HG03060 (cell line): ENCODE measurements around the gene NAP1L4.
"Not testable (repeated sequence)": the region's sequence is repeated elsewhere in the genome, so short reads cannot be mapped to it uniquely, and the experiment has no call there.

Experiments used
- ATAC-seq: cut with Tn5 transposase; IDR thresholded peaks from one replicate; pipeline ENCODE4 v1.9.1; 2021; ENCODE audit warnings: low read depth, moderate number of reproducible peaks; ENCODE audit not compliant: unreplicated experiment

Gene NAP1L4

DNA sequence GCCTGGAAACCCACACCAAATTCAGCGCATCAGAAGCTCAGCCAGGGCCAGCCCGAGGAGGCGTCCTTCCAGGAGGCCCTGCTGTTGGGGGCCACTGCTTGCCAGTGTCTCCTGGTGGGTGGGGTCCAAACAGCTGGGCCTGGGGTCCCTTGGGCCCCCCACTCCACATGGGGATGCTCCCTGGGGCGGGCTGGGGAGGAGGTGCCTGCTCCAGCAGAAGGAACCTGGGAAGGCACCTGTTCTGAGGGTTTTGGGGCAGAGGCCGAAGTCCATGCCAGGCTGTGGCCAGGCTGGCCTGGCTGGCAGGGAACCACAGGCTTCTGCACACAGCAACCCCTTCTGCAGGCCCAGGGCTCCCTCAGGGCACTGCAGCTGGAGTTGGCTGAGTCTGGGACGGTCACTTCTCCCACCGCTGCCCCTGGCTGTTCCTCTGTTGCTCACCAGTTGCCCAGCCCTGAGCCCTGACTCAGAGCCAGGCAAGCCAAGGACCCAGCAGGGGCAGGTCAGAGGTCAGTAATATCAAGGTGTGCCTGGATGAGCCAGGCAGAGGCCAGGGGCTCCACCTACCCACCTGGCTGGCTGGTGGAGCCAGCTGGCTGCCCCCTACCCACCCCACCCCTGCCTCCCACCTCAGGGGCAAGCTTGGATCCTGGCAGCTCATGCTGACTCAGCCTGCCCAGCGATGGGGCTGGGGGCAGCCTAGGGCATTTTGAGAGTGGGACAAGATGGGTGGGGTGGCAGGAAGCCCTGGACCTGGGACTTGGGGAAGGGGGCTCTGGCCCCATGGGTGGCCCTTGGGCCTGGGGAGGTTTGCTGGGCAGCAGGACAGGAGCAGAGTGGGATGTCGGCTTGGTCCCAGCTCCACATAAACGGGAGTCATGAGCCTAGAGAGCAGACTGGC, 51.0 kb downstream of the NAP1L4 start:
- no peak for ATAC-seq

DNA sequence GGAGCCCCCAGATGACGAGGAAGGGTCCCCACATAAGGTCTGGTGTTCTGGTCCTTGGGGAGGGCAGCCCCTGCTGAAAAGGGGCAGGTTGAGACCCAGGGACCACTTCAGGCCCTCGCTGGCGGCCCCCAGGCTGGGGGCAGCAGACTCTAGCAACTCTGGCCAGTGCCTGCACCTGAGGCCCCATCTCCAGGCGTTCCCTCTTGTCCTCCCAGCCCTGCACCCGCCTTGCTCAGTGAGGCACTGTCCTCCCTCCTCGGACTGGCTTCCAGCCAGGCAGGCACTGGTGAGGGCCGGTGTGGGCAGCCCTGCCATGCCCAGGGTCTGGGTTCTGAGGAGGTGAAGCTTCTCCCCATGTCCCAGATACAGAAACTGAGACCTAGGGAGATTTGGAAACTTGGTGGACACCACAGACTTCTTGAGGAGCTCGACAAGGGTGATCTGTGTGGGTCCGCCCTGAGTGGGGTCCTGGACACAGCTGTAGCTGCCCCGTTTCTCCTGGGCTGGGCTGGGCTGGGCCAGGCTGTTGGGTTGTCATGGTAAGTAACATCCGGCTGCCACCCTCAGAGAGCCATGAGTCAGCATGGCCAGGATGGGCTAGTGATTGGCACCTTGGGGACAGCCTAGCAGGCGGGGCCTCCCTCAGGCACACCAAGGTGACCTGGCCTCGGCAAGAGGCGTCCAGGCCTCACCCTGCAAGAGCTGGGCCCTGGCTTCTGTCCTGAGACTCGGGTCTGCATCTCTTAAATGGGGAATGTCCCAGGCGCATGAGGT, 51.8 kb downstream of the NAP1L4 start:
- ATAC-seq = no peak

DNA sequence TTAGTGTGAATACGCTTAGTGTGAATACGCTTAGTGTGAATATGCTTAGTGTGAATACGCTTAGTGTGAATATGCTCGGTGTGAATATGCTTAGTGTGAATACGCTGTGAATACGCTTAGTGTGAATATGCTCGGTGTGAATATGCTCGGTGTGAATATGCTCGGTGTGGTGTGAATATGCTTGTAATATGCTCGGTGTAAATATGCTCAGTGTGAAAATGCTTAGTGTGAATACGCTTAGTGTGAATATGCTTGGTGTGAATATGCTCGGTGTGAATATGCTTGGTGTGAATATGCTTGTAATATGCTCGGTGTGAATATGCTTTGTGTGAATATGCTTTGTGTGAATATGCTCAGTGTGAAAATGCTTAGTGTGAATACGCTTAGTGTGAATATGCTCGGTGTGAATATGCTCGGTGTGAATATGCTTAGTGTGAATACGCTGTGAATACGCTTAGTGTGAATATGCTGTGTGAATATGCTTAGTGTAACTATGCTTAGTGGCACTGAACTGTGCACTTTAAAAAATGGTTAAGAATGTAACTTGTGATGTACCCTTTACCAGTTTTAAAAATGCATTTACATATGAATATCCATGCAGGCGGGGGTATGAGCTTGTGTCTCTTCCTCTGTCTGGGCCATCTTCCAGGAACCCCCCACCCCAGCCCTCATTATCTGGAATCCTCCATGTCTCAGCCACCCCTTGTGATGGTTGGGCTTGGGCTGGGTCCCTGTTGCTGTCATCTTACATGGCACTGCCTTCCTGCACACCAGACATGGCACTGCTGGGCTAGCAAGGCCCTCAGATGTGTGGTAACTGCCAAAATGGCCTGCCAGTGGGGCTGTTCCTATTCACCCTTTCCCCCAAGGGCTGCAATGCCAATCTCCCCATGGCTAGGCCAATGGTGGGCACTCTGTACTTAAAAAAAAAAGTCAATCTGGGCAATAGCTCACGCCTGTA, 53.4 kb downstream of the NAP1L4 start:
- ATAC-seq = not testable (repeated sequence)

DNA sequence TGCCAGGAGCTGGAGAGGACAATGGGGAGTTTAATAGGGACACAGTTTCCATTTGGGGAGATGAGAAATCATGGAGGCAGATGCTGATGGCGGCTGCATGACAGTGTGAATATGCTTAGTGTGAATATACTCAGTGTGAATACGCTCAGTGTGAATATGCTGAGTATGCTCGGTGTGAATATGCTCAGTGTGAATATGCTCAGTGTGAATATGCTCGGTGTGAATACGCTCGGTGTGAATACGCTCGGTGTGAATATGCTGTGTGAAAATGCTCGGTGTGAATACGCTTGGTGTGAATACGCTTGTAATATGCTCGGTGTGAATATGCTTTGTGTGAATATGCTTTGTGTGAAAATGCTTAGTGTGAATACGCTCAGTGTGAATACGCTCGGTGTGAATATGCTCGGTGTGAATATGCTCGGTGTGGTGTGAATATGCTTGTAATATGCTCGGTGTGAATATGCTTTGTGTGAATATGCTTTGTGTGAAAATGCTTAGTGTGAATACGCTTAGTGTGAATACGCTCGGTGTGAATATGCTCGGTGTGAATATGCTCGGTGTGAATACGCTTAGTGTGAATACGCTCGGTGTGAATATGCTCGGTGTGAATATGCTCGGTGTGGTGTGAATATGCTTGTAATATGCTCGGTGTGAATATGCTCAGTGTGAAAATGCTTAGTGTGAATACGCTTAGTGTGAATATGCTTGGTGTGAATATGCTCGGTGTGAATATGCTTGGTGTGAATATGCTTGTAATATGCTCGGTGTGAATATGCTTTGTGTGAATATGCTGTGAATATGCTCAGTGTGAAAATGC, 54.3 kb downstream of the NAP1L4 start:
- not testable (repeated sequence) for ATAC-seq

DNA sequence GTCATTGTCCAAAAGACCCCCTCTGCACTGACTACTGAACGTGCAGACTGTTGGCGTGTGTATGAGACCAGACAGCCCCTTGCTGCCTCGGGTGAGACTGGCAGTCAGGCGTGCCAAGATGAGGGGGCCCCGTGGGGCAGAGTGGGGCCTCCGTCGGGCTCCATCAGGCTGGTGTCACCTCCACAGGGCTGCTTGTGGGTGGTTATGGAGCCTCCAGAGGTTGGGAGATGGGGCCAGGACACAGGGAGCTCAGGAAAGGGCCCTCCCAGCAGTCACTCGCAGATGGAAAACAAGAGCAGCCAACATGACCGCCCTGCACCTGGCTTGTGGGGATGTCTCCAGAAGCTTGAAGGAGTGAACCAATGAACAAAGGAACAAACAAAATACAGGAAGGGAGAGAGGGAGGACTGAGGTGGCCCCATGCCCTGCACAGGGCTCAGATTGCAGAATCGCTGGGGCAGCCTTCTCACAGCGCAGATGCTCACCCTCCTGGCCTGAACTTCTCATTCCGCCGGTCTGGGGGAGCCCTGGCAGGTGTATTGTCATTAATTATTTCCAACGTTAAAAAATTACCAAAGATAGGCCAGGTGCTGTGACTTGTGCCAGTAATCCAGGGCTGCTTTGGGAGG, 57.4 kb downstream of the NAP1L4 start:
- no peak for ATAC-seq

DNA sequence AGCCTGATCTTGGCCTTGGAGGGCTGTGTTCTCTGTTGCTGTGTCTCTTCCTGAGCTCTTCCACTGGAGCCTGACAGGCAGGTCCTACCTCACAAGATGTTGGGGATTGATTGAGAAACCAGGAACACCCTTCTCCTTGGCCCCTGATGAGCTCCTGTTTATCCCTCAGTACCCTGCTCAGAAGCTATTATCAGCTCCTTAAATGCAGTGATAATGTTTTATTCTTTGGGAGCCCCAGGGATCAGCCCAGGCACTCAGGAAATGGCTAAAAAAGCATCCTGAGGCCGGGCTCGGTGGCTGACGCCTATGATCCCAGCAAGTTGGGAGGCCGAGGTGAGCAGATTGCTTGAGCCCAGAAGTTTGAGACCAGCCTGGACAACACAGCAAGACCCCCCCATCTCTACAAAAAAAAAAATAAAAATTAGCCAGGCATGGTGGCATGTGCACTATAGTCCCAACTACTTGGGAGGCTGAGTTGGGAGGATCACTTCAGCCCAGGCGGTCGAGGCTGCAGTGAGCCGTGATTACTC, 58.0 kb downstream of the NAP1L4 start:
- ATAC-seq = no peak

DNA sequence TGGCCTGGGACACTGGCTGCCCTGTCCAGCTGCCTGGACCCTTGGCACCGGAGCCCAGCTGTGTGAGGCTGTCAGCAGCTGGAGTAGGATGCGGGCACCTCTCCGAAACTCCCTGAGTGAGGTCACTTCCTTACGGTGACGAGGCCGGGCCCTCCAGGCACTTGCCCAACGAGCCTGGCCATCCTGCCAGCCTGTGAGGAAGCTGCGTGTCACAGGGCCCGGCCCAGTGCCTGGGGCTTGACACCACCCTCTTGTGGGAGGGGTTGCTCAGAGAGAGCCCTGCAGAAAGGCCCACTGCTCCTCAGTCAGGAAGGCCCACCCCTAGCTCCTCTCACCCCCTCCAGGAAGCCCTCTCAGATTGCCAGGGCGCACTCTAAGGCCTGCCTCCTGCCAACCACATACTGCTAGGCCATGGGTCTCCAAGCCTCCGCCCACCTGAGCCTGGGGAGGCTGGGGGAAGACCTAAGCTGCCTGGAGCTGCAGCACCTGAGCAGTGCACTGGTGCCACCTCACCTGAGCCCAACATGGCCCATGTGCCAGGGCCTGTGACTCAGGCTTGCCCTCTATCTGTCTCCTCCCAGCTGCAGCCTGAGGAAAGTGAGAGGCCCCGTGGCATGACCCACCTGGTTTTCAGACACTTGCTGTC, 58.6 kb downstream of the NAP1L4 start:
- no peak for ATAC-seq

DNA sequence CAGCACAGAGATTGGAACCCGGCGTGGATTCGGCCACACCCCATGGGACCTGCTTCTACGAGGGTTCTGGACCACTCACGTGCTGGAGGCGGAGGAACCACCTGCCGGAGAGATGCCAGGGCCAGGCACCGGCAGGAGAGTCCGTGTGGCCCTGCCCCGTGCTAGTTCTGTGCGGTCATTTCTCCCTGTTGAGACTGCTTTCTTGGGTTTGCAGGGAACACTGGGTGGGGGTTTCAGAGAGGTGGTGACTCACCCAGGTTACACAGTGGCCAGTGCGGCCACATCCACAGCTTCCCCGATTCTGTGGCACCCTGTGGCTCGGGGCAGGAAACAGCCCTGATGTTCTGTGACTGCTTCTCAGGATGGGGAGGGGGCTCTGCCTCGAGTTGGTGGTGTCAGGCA, 59.3 kb downstream of the NAP1L4 start:
- ATAC-seq = no peak

DNA sequence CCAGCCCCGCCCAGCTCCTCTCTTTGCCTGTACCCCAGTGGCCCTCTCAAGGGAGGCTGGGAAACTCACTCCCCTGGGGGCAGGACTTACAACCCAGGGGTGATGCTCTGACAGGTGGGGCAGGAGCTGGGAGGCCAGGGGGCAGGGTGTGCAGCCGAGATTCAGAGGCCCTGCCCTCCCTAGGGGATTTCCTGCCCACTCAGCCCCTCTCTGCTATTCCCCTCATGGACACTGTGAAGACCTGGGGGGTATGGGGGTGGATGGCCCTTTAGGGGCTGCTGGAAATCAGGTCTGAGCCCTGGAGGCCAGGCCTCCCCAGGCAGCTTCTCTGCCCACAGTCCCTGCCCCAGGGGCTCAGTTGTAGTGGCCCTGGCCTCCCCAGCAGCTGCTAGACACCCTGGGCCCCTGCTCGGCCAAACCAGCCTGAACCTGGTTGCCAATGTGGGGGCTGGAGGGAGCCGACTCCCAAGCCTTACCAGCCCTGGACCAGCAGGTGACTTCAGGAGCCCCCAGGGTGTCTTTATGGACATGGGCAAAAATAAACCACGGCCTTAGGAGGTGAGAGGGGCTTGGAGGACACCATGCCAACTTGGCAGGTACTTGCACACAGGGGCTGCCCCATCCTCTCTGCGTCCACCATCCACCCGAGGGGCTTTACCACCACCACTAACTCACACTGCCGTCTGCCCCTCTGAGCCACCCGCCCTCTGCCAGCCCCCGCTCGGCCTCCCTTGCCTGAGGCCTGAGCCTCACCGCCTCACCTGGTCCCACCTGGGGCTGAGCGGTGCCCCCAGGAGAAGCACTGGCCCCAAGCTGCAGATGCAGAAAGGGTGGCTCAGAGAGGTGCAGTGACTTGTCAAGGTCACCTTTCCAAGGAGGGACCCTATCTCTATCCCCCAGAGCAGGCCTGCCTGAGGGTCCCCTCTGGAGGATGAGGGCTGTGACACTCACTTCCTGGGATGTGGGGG, 60.1 kb downstream of the NAP1L4 start:
- no peak for ATAC-seq

DNA sequence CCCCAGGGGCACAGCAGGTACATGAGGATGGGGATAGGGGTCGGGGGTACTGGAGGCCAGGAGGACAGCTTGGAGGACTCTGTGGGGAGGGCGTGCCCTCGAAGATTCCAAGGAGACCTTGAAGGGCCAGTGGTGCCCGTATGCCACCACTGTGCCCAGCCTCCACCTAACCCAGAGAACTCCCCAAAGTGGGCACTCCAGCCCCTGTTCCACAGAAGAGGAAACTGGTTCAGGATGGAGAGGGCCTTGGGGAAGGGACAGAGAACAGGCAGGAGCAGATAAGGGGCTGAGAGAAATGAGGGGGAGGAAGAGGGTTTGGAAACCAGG, 60.7 kb downstream of the NAP1L4 start:
- no peak for ATAC-seq

DNA sequence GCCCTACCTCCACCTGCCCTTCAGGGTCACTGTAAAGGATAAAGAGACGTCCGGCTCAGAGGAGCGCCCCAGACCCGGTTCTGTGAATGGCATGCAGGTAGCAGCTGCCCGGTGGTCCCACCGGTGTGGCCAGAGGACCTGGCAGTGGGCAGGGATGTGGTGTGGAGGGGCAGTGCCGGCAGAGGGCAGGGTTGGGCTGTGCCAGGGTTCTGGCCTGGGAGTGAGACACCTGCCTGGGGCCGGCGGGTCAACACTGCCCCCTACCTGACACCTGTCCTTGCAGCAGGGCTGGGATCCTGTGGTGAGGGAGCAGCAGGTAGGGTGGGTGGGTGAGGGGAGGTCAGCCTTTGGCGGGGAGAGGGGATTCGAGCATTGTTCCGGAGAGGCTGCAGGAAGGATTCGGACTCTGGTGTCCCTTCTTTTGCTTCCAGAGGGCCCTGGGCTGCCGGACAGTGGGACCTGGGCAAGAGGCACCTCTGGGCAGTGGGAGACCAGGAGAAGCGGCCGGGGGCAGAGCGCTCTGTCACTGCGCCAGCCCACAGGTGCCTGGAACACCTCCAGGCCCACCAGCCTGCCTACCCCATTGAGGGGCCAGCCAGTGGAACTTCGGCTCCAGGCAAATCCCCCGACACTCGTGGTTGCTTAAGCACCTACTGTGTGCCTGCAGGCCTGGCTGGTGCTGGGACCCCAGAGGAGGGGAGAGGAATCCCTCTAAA, 61.3 kb downstream of the NAP1L4 start:
- no peak for ATAC-seq

DNA sequence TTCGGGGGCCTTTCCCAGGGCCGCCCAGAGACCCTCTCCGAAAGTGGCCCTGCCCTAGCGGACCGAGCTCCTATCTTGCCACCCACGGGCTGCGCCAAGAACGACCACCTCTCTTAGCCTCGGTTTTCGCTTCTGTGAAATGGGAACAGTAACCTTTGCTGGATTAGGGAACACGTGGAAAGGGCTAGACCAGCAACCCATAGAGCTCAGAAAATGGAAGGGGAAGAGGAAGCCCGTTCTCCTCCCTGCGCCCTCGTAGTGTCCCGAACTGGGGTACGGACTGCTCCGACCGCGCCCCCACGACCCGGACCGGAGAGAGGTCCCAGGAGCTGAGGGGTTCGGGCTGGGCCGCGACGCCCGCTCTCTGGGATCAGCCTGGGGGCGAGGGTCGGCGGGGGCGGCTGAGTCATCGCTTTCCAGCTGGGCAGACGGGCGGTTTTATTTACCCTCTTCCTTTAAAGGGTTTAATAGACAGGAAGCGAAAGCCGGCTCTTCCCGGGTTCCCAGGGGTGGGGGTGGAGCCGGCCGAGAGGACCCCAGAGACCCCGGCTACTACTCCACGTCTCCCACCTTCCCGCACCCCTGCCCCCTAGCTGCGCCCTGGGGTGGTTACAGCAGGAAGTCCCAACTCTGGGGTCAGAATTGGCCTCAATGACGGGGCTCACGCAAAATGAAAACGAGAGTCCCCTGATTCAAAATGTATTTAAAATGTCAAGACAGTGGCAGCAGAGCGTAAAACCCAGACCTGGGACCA, 62.0 kb downstream of the NAP1L4 start:
- no peak for ATAC-seq

DNA sequence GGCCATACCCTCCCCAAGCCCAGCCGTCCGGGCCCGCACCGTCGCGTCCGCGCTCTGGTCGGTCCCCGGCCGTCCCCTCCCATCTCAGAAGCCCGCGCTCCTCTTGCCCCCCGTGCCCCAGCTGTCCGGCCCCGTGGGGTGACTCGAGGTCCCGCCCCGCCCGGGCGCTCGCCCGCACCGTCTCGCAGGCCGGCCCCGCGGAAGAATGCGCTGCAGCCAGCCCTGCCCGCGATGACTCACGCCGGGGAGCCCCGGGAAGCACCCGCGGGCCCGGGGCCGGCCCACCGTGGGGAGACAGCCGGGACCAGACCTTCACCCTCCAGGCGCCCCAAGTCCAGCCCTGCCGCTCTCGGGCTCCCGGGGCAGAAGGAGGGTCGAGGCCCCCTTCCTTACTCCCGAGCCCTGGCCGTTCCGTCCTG, 62.6 kb downstream of the NAP1L4 start:
- ATAC-seq = no peak

DNA sequence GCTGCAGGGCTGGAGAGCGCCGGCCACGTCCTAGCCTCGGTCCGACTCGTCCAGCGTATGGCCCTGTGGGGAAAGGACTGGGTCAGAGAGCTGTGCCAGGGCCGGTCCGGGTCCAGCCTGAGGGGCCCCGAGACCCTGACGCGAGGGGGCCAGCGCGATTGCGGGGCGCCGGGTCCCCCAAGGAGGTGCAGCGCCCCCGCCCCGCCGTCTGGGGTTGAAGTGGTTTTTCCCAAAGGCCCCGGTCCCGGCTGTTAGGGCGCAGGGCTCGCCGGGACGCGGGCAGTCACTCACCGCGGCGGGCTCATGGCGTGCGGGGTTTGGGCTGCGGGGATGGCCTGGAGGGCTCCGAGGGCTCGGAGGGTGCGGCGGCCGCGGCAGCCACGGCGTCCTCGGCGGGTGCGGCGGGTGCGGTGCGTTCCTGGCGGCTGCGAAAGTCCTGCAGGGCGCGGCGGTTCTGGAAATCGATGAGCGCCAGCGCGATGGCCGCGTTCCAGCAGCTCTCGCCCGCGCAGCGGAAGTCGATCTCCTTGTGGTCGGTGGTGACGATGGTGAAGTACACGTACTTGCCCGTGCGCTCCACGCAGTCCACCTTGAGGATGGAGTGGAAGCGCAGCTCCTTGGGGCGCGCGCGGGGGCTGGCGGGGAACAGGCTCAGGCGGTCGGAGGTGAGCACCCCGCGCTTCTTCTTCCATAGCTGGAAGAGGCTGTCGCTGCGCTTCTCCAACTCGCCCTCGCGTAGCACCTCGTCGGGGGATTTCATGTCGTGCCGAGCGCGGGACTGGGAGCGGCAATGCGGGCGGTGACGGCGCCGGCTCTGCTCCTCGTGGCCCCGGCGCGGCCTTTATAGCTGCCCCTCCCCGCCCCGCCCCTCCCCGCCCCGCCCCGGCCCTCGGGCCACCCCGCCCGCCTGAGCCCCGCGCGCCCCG, 63.3 kb downstream of the NAP1L4 start, which contains the start of gene PHLDA2:
Gene PHLDA2, minus strand, starts transcription at position 816 of the 926 bp plus-strand sequence. Its CDS starts 56 bp downstream, at position 760.
- ATAC-seq = no peak
